ENCODE measurements around the gene CCDC14.
"Not testable (repeated sequence)": the region's sequence is repeated elsewhere in the genome, so short reads cannot be mapped to it uniquely, and the experiment has no call there.

The CCDC14 gene

GRCh38 chr3:123960781-123961507, at the start of gene CCDC14:
TSS of gene CCDC14 (minus strand) at chr3:123961229. CDS start at chr3:123961173, 56 bp downstream.
- peak; percentile 78 for DNase-seq

DNA sequence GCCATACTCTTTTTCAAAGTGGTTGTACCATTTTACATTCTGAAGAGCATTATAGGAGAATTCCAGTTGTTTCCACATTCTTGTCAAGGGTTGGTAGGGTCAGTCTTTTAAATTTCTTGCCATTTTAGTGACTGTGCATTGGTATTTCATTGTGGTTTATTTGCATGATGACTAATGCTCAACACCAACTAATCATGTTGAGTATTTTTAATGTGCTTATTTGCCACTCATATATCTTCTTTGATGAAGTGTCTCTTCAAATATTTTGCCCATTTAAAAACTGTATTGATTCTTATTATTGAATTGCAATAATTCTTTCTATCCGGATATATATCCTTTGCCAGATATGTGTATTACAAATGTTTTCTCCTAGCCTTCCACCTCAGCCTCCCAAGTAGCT, 47.3 kb upstream of the CCDC14 start:
- DNase-seq: not testable (repeated sequence)

DNA sequence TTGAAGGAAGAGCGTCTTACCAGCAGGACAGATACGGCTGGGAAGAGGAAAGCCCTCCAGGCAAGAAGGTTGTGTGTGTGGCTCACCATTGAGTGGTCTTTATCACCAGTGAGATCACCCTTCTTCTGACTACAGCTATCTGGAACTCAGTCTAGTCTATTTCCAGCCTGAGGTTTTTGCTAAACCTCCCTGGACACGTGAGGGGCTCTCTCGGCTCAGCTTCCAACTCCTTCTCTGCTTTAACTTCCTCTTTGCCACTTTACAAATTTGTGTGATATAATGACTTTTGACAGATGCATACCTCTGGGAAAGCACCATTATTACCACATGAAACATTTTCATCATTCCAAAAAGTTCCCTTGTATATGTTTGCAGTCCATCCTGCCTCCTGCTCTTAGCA, 46.2 kb upstream of the CCDC14 start:
- no peak for DNase-seq

DNA sequence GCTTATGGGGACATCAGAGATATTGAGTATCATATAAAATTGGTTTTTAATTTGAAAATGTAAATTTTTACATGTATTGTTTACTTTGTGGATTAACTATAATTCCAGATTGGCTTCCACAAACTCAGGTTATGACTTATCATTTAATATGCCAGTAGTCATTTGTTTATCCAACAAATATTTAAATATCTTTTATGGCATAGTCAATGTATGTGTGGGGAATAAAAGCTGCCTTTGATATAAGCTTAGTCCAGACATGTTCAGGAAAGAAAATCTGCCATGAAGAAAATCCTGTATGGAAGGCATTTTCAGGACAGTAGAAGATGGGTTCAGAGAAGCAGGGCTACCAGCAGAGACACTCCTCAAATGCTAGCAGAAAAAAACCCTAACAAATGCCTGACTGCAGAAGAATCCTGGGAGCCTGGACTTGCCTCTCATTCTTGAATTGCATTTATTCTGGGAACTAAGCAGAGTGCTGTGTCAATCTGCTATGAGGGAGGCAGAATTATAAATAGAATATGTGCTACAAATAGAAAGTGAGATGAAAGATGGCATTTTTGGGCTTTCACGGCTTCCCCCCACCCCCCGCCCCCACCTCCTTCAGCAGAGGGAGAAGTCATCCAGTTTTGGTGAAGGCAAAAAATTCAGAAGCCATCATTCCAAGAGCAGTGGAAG, 41.5 kb upstream of the CCDC14 start:
- not testable (repeated sequence) for DNase-seq

GRCh38 chr3:124001366-124001765, 40.3 kb upstream of the CCDC14 start:
- not testable (repeated sequence) for DNase-seq

DNA sequence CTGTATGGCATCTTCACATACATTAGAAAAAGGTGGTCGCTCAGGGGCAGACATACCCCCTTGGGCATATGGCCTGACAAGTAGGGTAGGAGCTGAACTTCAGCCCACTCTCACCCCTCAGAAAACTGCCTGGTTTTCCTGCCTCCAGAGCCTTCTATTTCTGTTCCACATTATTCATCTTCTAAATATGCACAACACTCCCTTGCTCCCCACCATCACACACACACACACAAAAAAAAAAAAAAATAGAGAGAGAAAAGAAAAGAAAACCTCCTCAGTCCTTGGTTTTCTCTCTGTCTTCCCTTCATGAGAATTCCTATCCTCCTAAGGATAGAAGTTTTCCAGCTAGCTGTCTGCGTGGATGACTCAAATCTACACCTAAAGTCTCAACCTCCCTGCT, 36.5 kb upstream of the CCDC14 start:
- DNase-seq: no peak

DNA sequence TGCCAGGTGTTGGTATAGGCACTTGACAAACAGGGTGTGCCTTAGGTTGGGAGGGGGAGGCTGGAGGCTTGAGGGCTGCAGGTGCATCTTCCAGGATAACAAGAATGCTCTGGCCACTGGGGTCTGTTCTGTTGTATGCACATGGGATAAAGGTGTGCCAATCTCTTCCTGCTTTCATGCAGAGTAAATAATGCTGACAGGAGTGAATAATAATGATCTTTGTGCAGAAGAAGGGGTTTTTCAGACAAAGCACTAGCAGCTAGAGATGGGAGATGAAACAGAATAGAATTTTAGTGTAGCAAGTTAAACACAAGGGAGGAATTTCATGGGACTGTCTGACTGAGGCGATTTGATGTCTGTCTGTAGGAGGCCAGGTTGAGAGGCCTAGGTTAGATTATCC, 32.8 kb upstream of the CCDC14 start:
- DNase-seq: no peak

- not testable (repeated sequence) for DNase-seq
These were observed 30.9 kb upstream of the CCDC14 start, which contains the start of gene ROPN1 for GRCh38 chr3:123991730-123992588. TSS of gene ROPN1 (minus strand) at chr3:123992124. CDS start at chr3:123980481, 11,643 bp downstream.

- DNase-seq: no peak
These were observed 25.4 kb upstream of the CCDC14 start for GRCh38 chr3:123986427-123986826.

DNA sequence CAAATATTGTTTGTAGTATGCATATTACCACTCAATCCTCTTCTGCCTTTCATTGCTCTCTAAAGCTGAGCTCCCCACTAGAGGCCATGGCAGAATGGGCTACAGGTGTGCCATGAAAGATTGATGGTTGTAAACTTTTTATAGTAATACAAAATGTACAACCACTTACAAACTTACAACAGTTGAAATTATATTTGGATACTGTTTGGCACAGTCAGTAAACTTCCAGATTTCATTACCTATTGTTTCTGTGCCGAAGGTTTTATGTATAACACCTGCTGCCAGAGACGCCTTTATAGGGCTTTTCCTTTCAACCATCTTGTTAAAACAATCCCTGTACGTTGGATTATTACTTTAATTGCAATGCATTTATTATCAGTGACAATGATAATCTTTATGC, 23.9 kb upstream of the CCDC14 start:
- DNase-seq: no peak

- DNase-seq: no peak
These were observed 23.3 kb upstream of the CCDC14 start for GRCh38 chr3:123984350-123984749.

DNA sequence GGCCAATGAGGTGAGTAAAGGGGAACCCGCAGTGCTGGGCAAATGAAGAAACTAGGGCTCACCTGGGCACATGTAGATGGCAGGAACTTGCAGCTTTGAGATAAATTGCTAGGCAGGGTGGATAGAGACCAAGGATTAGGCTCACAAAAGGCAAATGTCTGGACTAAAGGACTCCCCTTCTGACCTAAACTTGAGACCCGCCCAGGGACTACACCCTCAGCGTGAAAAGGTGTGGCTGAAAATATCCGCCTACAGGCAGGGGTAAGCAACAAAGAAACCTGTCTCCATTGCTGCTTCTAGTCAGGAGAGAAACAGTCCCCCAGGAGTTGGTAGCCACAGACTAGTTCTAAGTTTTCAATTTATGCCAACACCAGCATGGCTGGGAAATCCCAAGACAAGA, 20.3 kb upstream of the CCDC14 start:
- not testable (repeated sequence) for DNase-seq

GRCh38 chr3:123980539-123980938, 19.5 kb upstream of the CCDC14 start:
- no peak for DNase-seq

DNA sequence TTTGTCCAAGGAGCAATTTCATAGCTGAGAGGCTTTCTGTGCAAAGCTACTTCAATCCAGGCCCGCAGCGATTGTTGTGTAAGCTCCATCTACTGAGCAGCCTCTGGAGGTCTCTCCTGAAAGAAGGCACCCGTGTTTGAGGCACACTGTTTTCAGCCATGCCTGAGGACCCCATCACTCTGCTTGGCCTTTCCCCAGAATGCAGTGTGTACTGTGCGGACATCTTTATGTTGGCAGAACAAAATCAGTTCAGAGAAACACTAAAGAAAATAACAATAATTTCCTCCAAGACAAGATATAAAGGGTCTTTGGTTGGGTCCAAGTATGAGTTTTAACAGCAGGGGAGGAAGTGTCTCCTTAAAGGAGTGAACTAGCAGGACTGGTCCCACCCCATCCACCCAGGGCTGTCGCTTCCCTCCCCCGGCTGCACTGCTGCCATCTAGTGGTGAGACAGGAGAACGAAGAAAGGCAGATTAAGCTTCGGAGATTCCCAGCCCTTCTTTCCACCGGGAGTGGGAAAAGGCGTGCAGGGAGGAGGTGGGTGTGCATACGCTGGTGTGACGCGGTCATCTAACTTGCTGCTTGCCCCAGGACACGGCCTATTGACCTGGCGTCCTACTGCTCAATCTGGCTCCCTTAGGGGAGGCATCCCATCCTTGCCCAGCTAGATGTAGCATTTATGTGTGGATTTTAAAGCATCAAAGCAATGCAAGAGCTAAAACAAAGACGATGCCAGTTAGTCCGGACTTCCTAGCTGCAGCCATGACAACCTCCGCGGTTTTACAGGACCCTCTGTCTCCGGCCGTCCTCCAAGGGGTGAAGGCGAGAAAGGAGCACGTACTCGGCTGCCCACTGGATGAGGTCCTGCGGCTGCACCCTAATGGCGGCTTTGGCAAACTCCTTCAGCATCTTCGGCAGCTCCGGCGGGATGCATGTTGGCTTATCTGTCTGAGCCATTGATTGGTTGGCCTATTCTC, 18.8 kb upstream of the CCDC14 start:
- not testable (repeated sequence) for DNase-seq

DNA sequence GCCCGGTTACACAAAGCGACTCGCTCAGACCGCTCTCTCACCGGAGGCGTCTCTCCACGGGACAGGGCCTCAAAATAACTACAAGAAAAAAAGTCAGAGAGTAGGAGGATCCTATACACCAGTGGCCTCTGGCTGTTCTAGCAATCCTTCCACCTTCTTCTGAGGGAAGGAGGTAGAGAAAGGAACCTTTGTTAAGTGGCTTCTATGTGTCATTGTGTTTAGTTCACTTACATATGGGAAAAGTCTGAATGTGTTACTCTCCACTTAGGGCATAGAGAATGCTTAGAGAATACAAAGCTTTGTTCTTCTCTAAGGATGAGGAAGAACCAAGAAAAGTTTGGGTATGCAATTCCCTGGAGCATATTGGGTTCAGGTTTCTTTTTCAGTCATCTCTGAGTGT, 15.9 kb upstream of the CCDC14 start:
- DNase-seq: not testable (repeated sequence)

DNA sequence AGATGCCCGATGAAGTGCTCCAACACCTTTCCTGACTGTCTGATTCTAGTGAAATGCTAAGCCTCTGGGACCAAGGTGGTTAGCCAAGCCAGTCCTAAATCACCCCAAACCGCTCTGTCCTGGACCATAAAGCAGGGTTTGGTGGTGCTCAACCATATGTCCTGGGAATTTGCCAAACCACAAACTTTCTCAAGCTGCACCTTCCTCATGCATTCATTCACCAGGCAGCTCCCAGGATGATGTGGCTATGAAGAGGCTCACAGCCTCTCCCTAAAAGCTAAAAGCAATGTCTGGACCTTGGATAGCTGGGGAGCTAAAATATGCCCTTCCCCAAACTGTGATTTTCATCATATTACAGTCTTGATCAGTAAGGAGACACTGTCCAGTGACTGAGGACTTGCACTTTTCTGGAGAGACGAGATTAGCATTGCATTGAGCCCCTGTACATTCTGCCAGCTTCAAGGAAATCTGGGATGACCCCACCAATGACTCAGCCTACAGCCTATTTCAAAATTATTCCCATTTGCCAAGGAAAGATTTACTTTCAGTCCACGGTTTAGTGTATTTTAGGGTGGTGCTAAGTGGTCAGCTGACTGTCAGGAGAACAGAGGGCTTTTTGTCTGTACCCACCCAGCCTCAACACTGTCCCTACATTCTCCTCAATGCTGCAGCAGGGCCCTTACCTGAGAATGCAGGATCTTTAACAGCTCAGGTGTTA, 15.3 kb upstream of the CCDC14 start:
- DNase-seq: not testable (repeated sequence)

GRCh38 chr3:123975030-123975429, 14.0 kb upstream of the CCDC14 start:
- DNase-seq: not testable (repeated sequence)

DNA sequence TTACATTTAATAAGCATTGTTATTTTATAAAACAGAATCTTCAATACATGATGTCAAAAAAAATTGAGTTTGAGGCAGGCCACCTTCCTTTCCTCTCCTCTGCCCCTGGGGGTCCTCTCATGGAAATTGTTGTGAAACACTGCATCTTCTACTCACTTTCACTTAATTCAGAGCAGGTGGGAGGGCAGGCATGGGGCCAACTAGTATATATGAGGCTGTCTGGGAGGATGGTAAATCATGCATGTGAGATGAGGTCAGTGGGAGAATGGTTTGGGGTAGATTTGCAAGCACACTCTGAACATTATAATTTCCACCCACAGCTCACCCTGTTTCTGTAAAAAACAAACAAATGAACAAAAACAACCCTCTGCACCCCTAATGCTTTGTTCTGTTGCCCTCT, 10.4 kb upstream of the CCDC14 start:
- no peak for DNase-seq

- DNase-seq: not testable (repeated sequence)
These were observed 6.2 kb upstream of the CCDC14 start for GRCh38 chr3:123967260-123967659.

GRCh38 chr3:123966799-123967198, 5.8 kb upstream of the CCDC14 start:
- not testable (repeated sequence) for DNase-seq

DNA sequence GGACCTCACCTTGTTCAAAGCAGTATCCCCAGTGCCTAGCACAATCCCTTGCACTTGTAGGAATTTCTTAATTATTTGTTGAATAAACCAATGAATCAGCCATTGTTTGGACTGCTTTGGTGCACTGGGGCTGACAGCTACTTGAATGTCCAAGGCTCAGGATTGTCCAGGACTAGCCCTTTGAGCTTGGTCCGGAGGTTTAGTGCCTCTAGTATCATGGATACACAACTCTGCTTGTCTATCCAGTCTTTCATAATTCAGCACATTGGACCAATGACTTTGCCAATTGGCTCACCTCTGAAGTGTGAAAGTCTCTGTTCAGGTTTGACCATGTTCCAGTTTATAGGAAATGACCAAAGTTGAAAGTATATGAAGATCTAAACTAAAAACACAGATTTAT, 3.8 kb upstream of the CCDC14 start:
- DNase-seq: not testable (repeated sequence)

- no peak for DNase-seq
These were observed 453 bp upstream of the CCDC14 start for GRCh38 chr3:123961508-123961856.
